GM12878 (cell line): ENCODE measurements around the gene HTD2. TPM values are rescaled to one million over a fixed set of nuclear protein-coding genes. Genes with fewer than 3 reads are reported as not detected.
A peak's percentile ranks its signal among the peaks of the same experiment; 100 is the strongest.

Experiments used
- ATAC-seq: fragments of 200-7000 bp; cut with Tn5 transposase; 3 replicates; pipeline ENCODE4 v1.9.1; 2020; ENCODE audit warnings: mild to moderate bottlenecking, moderate library complexity
- BruUV-seq: library from RNA; stranded (reverse); fragments of 400-500 nt; replicated peaks from 2 replicates; lab custom pipeline; 2021; lab: Mats Ljungman, UMichigan
- CTCF ChIA-PET: fragments of 300-600 bp; sonication (Branson Sonifier 250); formaldehyde crosslinking; extraction: SDS; loops from one replicate; lab custom pipeline; 2021; ENCODE audit warnings: inconsistent platforms; lab: Yijun Ruan, JAX
- POLR2A ChIA-PET: fragments of 350-600 bp; formaldehyde crosslinking; extraction: SDS; loops from one replicate; lab custom pipeline; 2021; ENCODE audit warnings: inconsistent platforms; lab: Charles Lee
- RAD21 ChIA-PET: fragments of 300-600 bp; sonication (Branson Sonifier 250); formaldehyde crosslinking; loops from one replicate; lab custom pipeline; 2023; ENCODE audit warnings: antibody characterized with exemption; ENCODE audit not compliant: unreplicated experiment; lab: Charles Lee
- SMC1A ChIA-PET: fragments of 300-600 bp; sonication (Branson Sonifier 250); formaldehyde crosslinking; loops from one replicate; lab custom pipeline; 2023; ENCODE audit not compliant: unreplicated experiment, uncharacterized antibody; lab: Charles Lee
- DNase-seq: peaks from one replicate; pipeline ENCODE4 v3.0.0-alpha.2; 2011; ENCODE audit warnings: low read depth, low spot score
- FAIRE-seq: peaks from 3 replicates; lab custom pipeline; 2011; peaks lifted over from hg19 to GRCh38; lab: Jason Lieb, UNC
- H2AFZ ChIP-seq: 2 replicates; pipeline ENCODE4 v1.6.0; 2011; ENCODE audit warnings: low read depth, low read length, control low read depth; ENCODE audit not compliant: control insufficient read depth
- H3K27ac ChIP-seq: 2 replicates; pipeline ENCODE4 v1.5.1; 2011; ENCODE audit warnings: control low read depth; ENCODE audit not compliant: control insufficient read depth, insufficient read depth
- H3K27me3 ChIP-seq, 2 experiments: replicated peaks in 1 of 2; 2 replicates each; pipeline versions ENCODE4 v1.6.0 to v1.6.1; 2011; ENCODE audit warnings: low read length in 1 of 2; ENCODE audit not compliant: control insufficient read depth in 2 of 2, insufficient read depth in 2 of 2
- H3K36me3 ChIP-seq, 2 experiments: 2 replicates each; pipeline ENCODE4 v1.5.1; 2011; ENCODE audit warnings: low read length in 1 of 2; ENCODE audit not compliant: control insufficient read depth in 2 of 2, insufficient read depth in 2 of 2
- H3K4me1 ChIP-seq: 2 replicates; pipeline ENCODE4 v1.6.1; 2011; ENCODE audit warnings: mild to moderate bottlenecking, low read length, moderate library complexity, mixed read lengths; ENCODE audit not compliant: control insufficient read depth, insufficient read depth
- H3K4me2 ChIP-seq: 2 replicates; pipeline ENCODE4 v1.6.0; 2011; ENCODE audit warnings: control low read depth; ENCODE audit not compliant: control insufficient read depth, insufficient read depth
- H3K4me3 ChIP-seq: fragments of 200-600 bp; sonication (generic); 2 replicates; pipeline ENCODE4 v1.5.1; 2016
- H3K79me2 ChIP-seq: 2 replicates; pipeline ENCODE4 v1.6.0; 2011; ENCODE audit warnings: low read length; ENCODE audit not compliant: control insufficient read depth, insufficient read depth
- H3K9ac ChIP-seq: 2 replicates; pipeline ENCODE4 v1.8.0; 2011; ENCODE audit warnings: low read length, control low read depth, mixed read lengths; ENCODE audit not compliant: control insufficient read depth, insufficient read depth
- H3K9me3 ChIP-seq: replicated peaks from 3 replicates; pipeline ENCODE4 v1.5.1; 2011; ENCODE audit warnings: mild to moderate bottlenecking, low read length; ENCODE audit not compliant: control insufficient read depth, insufficient read depth
- H4K20me1 ChIP-seq: 2 replicates; pipeline ENCODE4 v1.6.0; 2011; ENCODE audit not compliant: control insufficient read depth, insufficient read depth
- BRCA1 ChIP-seq: IDR thresholded peaks from 2 replicates; pipeline ENCODE4 v1.6.1; 2011; ENCODE audit warnings: low read depth, low read length, improper control_type of control experiment
- CREB1 ChIP-seq: IDR thresholded peaks from 2 replicates; pipeline ENCODE4 v1.6.1; 2012; ENCODE audit warnings: low read depth, mild to moderate bottlenecking, inconsistent platforms
- RUNX3 ChIP-seq: IDR thresholded peaks from 2 replicates; pipeline ENCODE4 v1.6.1; 2012; ENCODE audit warnings: low read length, inconsistent platforms
- whole genome bisulfite sequencing: methylation state at CpG from one replicate; pipeline ENCODE4 v1.1.6; 2016; ENCODE audit warnings: low lambda C conversion rate; ENCODE audit not compliant: insufficient replicate concordance, insufficient coverage; ENCODE audit errors: missing lambda C conversion rate; 5-methylcytosine and 5-hydroxymethylcytosine counted together
- in situ Hi-C: fragments of 300-500 bp; cut with MboI; formaldehyde crosslinking; loops from 9 replicates; pipeline ENCODE4 v1.14.3; 2018; ENCODE audit warnings: mixed read lengths
- intact Hi-C: fragments of 100-400 bp; cut with micrococcal nuclease; formaldehyde crosslinking; loops from one replicate; pipeline ENCODE4 v1.14.2; 2022; ENCODE audit not compliant: unreplicated experiment
- polyA plus RNA-seq, 11 experiments: library from polyadenylated mRNA; depleted of rRNA in 4 of 11; unstranded in 6 of 11; stranded (reverse) in 5 of 11; fragments of >200 nt; fragmentation: Nextera tagmentation in 4 of 11; fragmentation: Illumina TruSeq in 1 of 11; extraction: Ambion mirVana in 4 of 11; extraction: Trizol in 1 of 11; gene quantifications; 1 replicate in 1 of 11; 2 replicates in 10 of 11; pipeline versions ENCODE4 v1.2.1 to v1.2.3, GENCODE V29; 2011 to 2016; ENCODE audit warnings: inconsistent platforms in 2 of 11, missing spikeins in 2 of 11, low read depth in 1 of 11
- total RNA-seq, 4 experiments: library from RNA; depleted of rRNA in 3 of 4; stranded (reverse); fragments of >200 nt in 3 of 4; fragmentation: Illumina TruSeq in 1 of 4; extraction: Trizol in 1 of 4; gene quantifications; 2 replicates each; pipeline versions ENCODE4 v1.2.1 to v1.2.3, GENCODE V29; 2013 to 2021

HTD2 gene
- total and polyA plus RNA-seq, 10 of the 15 experiments (the other 5 are each of a cell fraction or from before 2014, with no cell fraction given), result 5.9 to 24.7 (median 9.5) TPM

- ChIA-PET POLR2A (interaction anchor here (0.5 to 1.9 kb wide), 8 partner anchors 9 to 256 kb away, joined by 3 to 6 read pairs (median 5); partner anchors contain the start of genes HTD2 and RPP14), SMC1A (interaction anchor here (0.7 to 3.8 kb wide), 17 partner anchors 10 to 195 kb away, joined by 3 to 26 read pairs (median 4); partner anchors contain the start of genes HTD2, PXK and RPP14), CTCF (interaction anchor here (0.6 to 13.0 kb wide), 20 partner anchors 10 to 306 kb away, joined by 3 to 112 read pairs (median 4); partner anchors contain the start of genes HTD2 and RPP14), RAD21 (interaction anchor here (0.6 to 1.9 kb wide), 12 partner anchors 10 to 206 kb away, joined by 3 to 13 read pairs (median 4); partner anchors contain the start of genes HTD2, KCTD6 and RPP14)
- H2AFZ ChIP-seq, result no peak overlapping the region; the same call in 1 of the 2 replicates
- peak overlapping the region; percentile 35; the same call in 1 of the 2 replicates for H3K4me2 ChIP-seq
- H3K27ac ChIP-seq, result no peak overlapping the region; the same call in 1 of the 2 replicates
- no peak overlapping the region for H3K4me3 ChIP-seq
- intact Hi-C loops, result no loop called here
- H3K4me1 ChIP-seq, result peaks cover 17% of the 10 kb centered on the region
- TF ChIP-seq BRCA1, result no peak
- peak; percentile 24; the same call in 1 of the 2 replicates for TF ChIP-seq RUNX3
- peak; percentile 46; the same call in 1 of the 2 replicates for TF ChIP-seq CREB1
- BruUV-seq, result no TSS peak
- ATAC-seq (peak; percentile 59), FAIRE-seq (no peak), DNase-seq (no peak)
- no peaks in the 10 kb centered on the region for H3K9me3 ChIP-seq
- in situ Hi-C loops, result loop anchor here (5.0 to 10.0 kb wide), 3 partner anchors 88 to 210 kb away; partner anchors contain the start of gene ACOX2
- WGBS, result 74% methylated on average over 7 of the region's 7 CpGs
- no peaks in the 10 kb centered on the region for H4K20me1 ChIP-seq
- H3K79me2 ChIP-seq, result no peaks in the 10 kb centered on the region
- H3K9ac ChIP-seq, result no peak overlapping the region
- no peaks in the 10 kb centered on the region; a peak in 1 of 4 replicates for H3K36me3 ChIP-seq
- H3K27me3 ChIP-seq, result no peaks in the 10 kb centered on the region
Measured at GRCh38 chr3:58324391-58325390, 18.4 kb downstream of the HTD2 start.
